Cardiac muscle cell (in vitro differentiated cells and primary cell): ENCODE results near the gene AUNIP. TPM values are rescaled to one million over a fixed set of nuclear protein-coding genes. Genes with fewer than 3 reads are reported as not detected.

Experiments
- DNase-seq, 2 donors: peaks; one replicate each; pipeline versions ENCODE4 v3.0.0 to v3.0.0-alpha.2; 2010 to 2017; ENCODE audit warnings: low read depth in 1 of 2, low spot score in 1 of 2
- H3K27ac ChIP-seq: fragments of 200-600 bp; sonication (generic); 2 replicates; pipeline ENCODE4 v1.5.1; 2016
- H3K27me3 ChIP-seq: fragments of 200-600 bp; sonication (generic); 2 replicates; pipeline ENCODE4 v1.6.0; 2016; ENCODE audit warnings: control low read depth
- H3K36me3 ChIP-seq: fragments of 200-600 bp; sonication (generic); 2 replicates; pipeline ENCODE4 v1.5.1; 2016; ENCODE audit warnings: control low read depth
- H3K4me1 ChIP-seq: fragments of 200-600 bp; sonication (generic); 2 replicates; pipeline ENCODE4 v1.8.1; 2017; ENCODE audit warnings: low read depth, mild to moderate bottlenecking, mixed run types
- H3K4me3 ChIP-seq: fragments of 200-600 bp; sonication (generic); 2 replicates; pipeline ENCODE4 v1.5.1; 2016; ENCODE audit warnings: mild to moderate bottlenecking
- H3K9me3 ChIP-seq: fragments of 200-600 bp; sonication (generic); 2 replicates; pipeline ENCODE4 v1.5.1; 2017; ENCODE audit warnings: low read depth, mild to moderate bottlenecking, control low read depth
- polyA plus RNA-seq: library from polyadenylated mRNA; unstranded; fragments of >200 nt; fragmentation: Nextera tagmentation; extraction: Ambion mirVana; gene quantifications from 2 replicates; pipeline ENCODE4 v1.2.1, GENCODE V29; 2016
- total RNA-seq: library from RNA; depleted of rRNA; stranded (reverse); fragments of >200 nt; gene quantifications from 2 replicates; pipeline ENCODE4 v1.2.3, GENCODE V29; 2016
- TF ChIP-seq, protein P1 (sequence below): IDR thresholded peaks from 2 replicates; pipeline ENCODE4 v1.5.1; 2012; ENCODE audit warnings: low read depth, mild to moderate bottlenecking, low read length

Gene AUNIP
- total and polyA plus RNA-seq, 2 experiments from 2014 or later: 4.4 to 4.9 TPM

DNA sequence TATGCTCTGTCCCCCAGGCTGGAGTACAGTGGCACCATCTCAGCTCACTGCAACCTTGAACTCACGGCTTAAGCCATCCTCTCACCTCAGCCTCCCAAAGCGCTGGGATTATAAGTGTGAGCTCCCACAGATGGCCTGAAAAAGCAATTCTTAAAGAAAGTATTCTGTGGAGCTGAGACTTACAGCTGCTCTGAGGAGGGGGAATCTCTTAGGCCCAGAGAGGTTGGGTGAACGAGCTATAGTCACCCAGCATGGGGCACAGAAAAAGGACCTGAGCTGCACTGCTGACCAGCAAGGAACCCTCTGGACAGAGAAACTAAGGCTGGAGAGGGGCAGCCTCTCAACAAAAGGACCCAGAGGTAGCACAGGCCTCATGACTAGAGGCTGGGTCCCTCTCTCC is 15.0 kb upstream of the AUNIP start:
- TF ChIP-seq, protein P1, sequence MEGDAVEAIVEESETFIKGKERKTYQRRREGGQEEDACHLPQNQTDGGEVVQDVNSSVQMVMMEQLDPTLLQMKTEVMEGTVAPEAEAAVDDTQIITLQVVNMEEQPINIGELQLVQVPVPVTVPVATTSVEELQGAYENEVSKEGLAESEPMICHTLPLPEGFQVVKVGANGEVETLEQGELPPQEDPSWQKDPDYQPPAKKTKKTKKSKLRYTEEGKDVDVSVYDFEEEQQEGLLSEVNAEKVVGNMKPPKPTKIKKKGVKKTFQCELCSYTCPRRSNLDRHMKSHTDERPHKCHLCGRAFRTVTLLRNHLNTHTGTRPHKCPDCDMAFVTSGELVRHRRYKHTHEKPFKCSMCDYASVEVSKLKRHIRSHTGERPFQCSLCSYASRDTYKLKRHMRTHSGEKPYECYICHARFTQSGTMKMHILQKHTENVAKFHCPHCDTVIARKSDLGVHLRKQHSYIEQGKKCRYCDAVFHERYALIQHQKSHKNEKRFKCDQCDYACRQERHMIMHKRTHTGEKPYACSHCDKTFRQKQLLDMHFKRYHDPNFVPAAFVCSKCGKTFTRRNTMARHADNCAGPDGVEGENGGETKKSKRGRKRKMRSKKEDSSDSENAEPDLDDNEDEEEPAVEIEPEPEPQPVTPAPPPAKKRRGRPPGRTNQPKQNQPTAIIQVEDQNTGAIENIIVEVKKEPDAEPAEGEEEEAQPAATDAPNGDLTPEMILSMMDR: no peak
- H3K27me3 ChIP-seq: no peaks in the 10 kb centered on the region
- H3K9me3 ChIP-seq: no peaks in the 10 kb centered on the region
- peak overlapping the region; percentile 93 for H3K27ac ChIP-seq
- H3K36me3 ChIP-seq: no peaks in the 10 kb centered on the region
- H3K4me1 ChIP-seq: peaks cover 26% of the 10 kb centered on the region
- DNase-seq: no peak
- no peak overlapping the region for H3K4me3 ChIP-seq

- DNase-seq: no peak
- Histone ChIP-seq H3K27ac (no peak overlapping the region), H3K27me3 (no peaks in the 10 kb centered on the region), H3K9me3 (no peaks in the 10 kb centered on the region), H3K4me3 (no peak overlapping the region), H3K36me3 (no peaks in the 10 kb centered on the region), H3K4me1 (peaks cover 24% of the 10 kb centered on the region)
- TF ChIP-seq, protein P1: no peak
These were observed 13.9 kb upstream of the AUNIP start for GRCh38 chr1:25873120-25873519.

- Histone ChIP-seq H3K27me3 (no peaks in the 10 kb centered on the region), H3K9me3 (no peaks in the 10 kb centered on the region), H3K4me3 (no peak overlapping the region), H3K36me3 (no peaks in the 10 kb centered on the region), H3K4me1 (peaks cover 24% of the 10 kb centered on the region), H3K27ac (no peak overlapping the region)
- TF ChIP-seq, protein P1: no peak
- DNase-seq: no peak
These were observed 13.5 kb upstream of the AUNIP start for GRCh38 chr1:25872713-25873112.

- Histone ChIP-seq H3K9me3 (no peaks in the 10 kb centered on the region), H3K27me3 (no peaks in the 10 kb centered on the region), H3K36me3 (no peaks in the 10 kb centered on the region), H3K4me1 (peaks cover 24% of the 10 kb centered on the region), H3K27ac (no peak overlapping the region), H3K4me3 (no peak overlapping the region)
- TF ChIP-seq, protein P1: no peak
- no peak for DNase-seq
These were observed 12.6 kb upstream of the AUNIP start for GRCh38 chr1:25871704-25872494.

- Histone ChIP-seq H3K9me3 (no peaks in the 10 kb centered on the region), H3K27me3 (no peaks in the 10 kb centered on the region), H3K36me3 (no peaks in the 10 kb centered on the region), H3K27ac (peak overlapping the region; percentile 42), H3K4me1 (peaks cover 23% of the 10 kb centered on the region), H3K4me3 (no peak overlapping the region)
- DNase-seq: no peak
- TF ChIP-seq, protein P1: no peak
These were observed 11.9 kb upstream of the AUNIP start for GRCh38 chr1:25871086-25871703.
